Measurements from ENCODE around the gene FHOD3.
"Not testable (repeated sequence)": the region's sequence is repeated elsewhere in the genome, so short reads cannot be mapped to it uniquely, and the experiment has no call there.

Gene FHOD3

GRCh38 chr18:36530676-36531405 lies 233.3 kb downstream of the FHOD3 start:
- no peak for DNase-seq

DNA sequence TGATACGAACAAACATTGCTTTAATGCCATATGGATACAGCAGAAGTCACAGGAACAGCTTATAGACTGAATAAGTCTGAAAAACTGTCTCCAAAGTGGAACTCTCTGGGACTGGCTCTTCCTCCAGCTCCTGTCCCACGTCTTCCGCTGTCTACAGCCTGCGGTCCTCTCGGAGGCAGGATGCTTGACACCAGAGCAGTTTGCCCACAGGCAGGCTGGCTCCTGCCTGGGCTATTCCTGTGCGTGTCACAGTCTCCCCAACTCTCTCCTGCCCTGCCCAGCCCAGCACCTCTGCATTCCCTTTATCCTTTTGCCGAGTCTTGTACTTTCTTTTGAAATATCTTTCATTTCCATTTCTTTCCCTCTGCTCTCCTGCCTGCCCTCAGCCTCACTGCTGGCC lies 234.1 kb downstream of the FHOD3 start:
- DNase-seq: no peak

DNA sequence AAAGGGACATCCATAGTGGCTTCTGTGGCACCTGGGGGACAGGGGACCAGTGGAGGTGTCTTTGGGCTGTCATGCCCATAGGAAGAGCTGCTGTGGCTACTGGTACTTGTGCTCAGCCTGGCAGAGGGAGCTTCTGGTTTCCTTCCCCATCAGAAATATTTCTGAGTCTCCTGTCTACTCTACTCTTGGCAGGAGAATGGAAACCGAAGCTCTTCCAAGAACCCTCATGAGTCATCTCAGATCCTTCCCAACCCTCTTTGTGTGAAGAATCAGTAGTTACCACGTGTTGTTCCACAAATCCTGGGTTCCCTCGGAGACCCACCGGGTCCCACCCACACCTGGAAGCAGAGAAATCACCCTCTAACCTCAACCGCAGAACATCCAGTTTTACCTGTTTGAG lies 234.9 kb downstream of the FHOD3 start:
- no peak for DNase-seq

- DNase-seq: no peak
Measured at GRCh38 chr18:36532815-36533214, 235.3 kb downstream of the FHOD3 start.

GRCh38 chr18:36533446-36534153 lies 236.1 kb downstream of the FHOD3 start:
- no peak for DNase-seq

- no peak for DNase-seq
Measured at GRCh38 chr18:36534154-36534688, 236.7 kb downstream of the FHOD3 start.

DNA sequence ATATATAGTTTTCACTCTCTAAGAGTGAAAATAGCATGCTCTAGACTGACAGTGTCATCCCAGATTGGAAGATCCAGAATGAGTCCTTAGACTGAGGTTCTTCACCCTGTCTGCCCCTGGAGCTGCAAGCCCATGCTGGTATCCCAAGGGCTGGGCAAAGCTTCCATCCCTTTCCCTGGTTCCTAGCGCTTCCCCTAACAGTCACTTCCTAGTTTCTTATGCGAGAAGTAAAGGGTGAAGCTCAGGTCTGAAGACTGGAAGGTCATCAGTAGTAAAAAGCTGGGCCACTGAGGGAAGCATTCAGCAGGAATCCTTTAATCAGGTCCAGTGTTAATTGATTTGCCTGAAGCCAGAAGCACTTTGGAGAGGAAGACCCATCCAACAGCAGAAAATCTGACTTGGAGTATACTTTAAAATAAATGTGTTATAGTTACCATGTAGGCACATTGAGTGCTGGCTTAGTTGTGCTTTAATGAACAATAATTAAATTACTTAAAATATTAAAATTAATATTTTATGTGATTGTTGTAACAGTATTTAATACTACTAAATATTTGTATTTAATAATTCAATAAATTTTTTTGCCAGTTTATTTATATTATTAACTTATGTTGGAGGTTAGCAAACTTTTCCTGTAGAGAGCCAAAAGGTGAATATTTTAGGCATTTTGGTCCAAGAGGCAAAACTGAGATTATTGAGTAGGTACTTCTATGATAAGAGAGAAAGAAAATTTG lies 237.9 kb downstream of the FHOD3 start:
- no peak for DNase-seq

DNA sequence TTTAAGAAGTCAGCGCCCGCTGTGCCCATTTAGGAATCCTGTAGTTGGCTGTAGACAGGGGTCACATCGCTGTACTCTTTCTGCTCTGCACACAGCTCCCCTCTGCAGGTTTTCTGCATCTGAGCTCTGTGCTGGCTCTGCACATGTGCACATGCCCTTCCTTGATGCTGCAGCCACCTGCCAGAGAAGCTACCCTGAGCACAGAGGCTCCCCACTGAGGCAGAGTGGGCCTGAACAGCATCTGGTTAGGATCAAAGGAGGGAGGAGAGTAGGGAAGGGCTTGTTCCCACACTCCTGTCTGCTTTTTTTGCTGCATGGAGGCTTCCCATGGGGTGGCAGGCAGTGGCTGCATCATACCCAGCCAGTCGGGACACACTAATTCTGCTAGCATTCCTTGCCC lies 238.9 kb downstream of the FHOD3 start:
- no peak for DNase-seq

DNA sequence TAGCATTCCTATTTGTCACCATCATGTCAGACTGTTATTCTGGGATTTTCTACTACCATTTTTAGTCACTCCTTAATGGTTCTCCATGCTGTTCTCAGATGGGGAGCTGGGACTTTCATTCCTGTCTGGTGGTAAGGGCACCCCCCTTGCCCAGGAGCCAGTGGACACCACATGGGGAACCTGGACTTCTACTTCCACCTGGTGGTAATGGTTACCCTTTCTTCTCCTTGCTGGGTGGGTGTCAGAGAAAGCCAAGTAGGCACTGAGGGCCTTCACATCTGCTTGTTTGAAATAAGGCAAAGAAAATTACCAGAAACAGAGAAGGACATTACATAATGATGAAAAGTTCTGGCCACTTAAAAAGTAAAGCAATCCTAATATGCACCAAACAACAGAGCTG lies 239.8 kb downstream of the FHOD3 start:
- DNase-seq: no peak

- DNase-seq: no peak
Measured at GRCh38 chr18:36539674-36540231, 242.2 kb downstream of the FHOD3 start.

DNA sequence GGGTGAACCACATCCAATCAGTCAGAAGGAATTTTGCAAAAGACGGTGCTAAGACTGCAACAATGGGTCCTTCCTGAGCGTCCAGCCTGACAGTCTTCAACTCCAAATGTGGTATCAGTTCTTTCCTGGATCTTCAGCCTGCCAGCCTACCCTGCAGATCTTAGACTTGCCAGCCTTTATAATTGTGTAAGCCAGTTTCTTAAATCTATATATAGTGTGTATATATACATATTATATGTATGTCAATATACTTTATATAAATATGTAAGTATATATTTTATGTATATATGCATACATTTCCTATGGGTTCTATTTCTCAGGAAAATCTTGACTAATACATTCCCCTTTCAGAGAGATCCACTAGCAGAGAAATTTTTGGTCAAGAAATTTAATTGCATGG lies 245.5 kb downstream of the FHOD3 start:
- no peak for DNase-seq

DNA sequence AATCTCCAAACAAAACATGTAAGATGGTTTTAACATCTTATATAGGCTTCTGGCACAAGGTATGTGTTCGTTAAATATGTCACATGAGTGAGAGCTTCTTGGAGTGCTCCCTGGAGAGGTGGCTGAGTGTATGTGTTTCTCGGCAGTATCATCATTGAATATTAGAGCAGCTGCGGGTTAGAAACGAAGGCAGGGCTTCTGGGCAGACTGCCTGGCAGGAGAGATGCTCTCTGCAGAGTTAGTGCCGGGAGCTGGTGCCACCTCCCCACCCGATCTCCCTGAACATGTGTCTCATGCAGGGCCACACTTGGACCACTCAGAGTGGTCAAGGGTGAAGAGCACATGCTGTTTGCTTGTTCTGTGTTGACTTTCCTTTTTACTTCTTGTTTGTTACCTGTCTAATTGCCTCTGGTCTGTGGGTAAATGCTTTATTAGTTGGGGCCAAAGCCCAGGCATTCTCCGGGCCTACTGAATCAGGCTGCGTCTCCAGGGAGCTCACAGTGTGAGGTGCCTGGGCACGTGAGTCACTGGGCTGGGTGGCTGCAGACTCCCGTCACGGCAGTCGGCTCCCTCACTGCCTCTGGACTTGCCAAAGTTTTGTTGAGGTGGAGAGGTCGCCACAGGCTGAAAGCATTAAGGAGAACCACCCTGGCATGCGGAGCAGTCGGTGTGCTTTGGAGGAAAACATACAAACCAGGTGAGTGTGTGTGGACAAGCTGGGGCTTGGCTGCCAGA lies 246.6 kb downstream of the FHOD3 start:
- DNase-seq: no peak

- no peak for DNase-seq
Measured at GRCh38 chr18:36545821-36546427, 248.4 kb downstream of the FHOD3 start.

DNA sequence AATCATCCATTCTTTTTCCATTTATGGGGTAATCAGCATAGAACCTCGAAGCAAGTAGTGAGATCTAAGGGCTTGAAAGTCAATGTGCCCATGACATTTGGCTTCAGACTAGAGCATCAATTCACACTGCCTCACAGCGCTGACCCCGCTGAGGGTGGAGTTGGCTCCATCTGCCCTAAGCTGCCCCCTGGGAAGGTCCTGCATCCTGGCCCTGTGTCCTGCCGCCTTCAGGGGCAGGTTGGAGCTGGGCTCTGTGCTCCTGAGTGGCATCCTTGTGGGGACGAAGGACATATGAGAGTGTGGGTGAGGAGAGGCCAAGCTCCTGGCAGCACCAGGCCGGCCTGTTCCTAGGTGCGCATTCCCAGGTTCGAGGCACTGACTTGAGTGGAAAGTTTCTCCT lies 249.4 kb downstream of the FHOD3 start:
- DNase-seq: no peak

GRCh38 chr18:36547544-36547943 lies 250.0 kb downstream of the FHOD3 start:
- no peak for DNase-seq

- not testable (repeated sequence) for DNase-seq
Measured at GRCh38 chr18:36551274-36551673, 253.8 kb downstream of the FHOD3 start.

DNA sequence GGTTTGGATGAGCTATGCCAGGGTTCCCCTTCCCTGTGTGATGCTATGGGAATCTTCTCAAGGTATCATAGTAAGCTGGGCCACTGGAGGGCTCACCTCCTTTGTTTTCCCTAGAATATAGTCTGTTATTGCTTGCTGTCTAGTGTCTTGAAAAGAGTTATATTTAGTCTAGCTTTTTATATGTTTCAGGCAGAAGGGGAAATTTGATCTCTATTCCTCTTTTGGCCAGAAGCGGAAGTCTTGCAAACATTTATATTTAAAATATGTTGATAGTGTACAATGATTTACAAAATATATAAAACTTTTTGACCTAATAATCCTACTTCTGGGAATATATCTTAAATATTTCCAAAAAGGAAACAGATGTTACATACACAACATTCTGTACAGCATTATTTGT lies 260.7 kb downstream of the FHOD3 start:
- no peak for DNase-seq

DNA sequence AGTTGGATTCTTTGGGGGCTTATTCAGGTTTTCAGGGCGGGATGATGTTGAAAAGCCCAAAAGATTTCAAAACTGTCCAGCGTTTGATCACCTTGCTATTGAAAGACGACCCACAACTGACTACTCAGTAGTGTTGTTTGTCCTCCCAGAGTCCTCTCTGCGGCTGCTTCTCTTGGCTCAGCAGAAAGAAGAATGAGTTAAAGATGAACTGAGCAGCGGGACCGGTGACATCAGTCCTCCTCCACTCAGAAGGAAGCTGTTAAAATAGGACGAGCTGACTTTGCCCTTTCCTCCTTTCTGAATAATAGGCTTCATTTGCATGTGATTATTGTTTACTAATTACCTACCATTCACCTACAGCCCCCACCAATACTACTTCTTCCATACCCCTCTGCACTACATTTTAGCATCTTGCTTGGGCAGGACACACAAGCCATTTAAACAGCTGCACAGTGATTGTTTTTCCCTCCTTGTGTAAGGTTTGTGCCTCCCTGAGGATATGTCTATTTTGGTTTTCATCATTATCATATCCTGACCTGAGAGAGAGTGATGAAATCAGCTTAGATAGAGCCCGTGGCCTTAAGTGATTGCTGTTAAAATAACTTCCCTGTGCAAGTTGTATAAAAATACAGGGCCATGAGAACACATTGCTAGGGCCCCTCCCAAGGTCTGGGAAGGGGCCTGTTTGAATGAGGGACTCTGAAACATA lies 261.8 kb downstream of the FHOD3 start:
- DNase-seq: no peak

DNA sequence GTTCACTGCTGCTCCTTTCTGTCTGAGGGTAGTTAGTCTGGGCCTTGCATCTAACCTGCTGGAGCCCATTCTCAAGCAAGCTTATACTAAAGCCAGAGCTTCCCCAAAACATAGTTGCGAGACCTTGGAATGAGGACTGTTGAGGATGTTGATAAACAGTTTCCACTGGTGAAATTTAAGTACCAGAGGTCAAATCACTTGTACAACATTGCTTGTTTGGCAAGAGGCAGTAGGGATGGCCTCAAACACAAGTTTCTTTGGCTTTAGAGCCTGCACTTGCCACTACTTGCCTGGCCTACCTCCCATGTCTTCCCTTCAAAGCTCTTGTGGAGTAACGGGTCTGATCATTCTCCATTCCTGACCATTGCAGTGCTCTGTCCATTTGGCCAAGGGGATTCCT lies 262.7 kb downstream of the FHOD3 start:
- DNase-seq: no peak

DNA sequence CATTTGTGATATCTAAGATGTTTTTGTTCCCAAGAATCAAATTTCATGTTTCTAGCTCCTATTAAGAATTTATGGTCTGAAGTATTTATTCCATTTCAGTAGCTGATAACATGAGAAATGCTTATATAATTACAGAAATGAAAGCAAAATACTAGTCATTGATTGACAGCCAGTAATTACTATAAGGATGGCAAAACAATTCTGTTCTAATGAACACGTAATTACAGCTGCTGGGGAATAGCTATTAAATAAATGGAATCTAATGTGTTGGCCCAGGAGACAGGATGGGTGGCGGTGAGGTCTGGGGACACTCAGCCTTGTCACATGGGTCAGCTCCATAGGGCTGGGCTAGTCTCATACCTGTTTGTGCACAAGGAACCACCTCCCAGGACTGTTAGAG lies 263.5 kb downstream of the FHOD3 start:
- DNase-seq: no peak

DNA sequence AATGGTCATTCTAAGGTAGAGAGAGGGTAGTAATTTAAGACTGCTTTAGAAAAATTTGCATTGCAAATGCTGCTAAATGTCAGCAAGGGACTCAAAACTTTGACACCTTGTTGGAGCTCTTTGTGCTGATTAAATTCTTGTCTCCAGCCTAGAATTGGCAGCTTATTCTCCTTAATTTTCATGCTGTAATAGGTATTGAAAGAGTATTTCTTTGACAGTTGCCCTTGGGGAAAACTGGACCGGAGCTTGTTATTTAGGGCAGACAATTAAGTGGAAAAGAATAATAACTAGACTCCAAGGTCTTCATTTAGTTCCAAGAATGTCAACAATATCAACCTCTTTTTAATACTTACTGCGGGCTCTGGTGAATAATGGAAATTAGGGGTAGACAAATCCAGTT lies 267.3 kb downstream of the FHOD3 start:
- DNase-seq: no peak

- no peak for DNase-seq
Measured at GRCh38 chr18:36567800-36568199, 270.3 kb downstream of the FHOD3 start.
